GM12878 (cell line): Measurements from ENCODE around the gene RAB33A. TPM values are rescaled to one million over a fixed set of nuclear protein-coding genes. Genes with fewer than 3 reads are reported as not detected.

Experiments used
- ATAC-seq: fragments of 200-7000 bp; cut with Tn5 transposase; 3 replicates; pipeline ENCODE4 v1.9.1; 2020; ENCODE audit warnings: mild to moderate bottlenecking, moderate library complexity
- BruUV-seq: library from RNA; stranded (reverse); fragments of 400-500 nt; replicated peaks from 2 replicates; lab custom pipeline; 2021; lab: Mats Ljungman, UMichigan
- CTCF ChIA-PET: fragments of 300-600 bp; sonication (Branson Sonifier 250); formaldehyde crosslinking; extraction: SDS; loops from one replicate; lab custom pipeline; 2021; ENCODE audit warnings: inconsistent platforms; lab: Yijun Ruan, JAX
- POLR2A ChIA-PET: fragments of 350-600 bp; formaldehyde crosslinking; extraction: SDS; loops from one replicate; lab custom pipeline; 2021; ENCODE audit warnings: inconsistent platforms; lab: Charles Lee
- RAD21 ChIA-PET: fragments of 300-600 bp; sonication (Branson Sonifier 250); formaldehyde crosslinking; loops from one replicate; lab custom pipeline; 2023; ENCODE audit warnings: antibody characterized with exemption; ENCODE audit not compliant: unreplicated experiment; lab: Charles Lee
- SMC1A ChIA-PET: fragments of 300-600 bp; sonication (Branson Sonifier 250); formaldehyde crosslinking; loops from one replicate; lab custom pipeline; 2023; ENCODE audit not compliant: unreplicated experiment, uncharacterized antibody; lab: Charles Lee
- DNase-seq: peaks from one replicate; pipeline ENCODE4 v3.0.0-alpha.2; 2011; ENCODE audit warnings: low read depth, low spot score
- FAIRE-seq: peaks from 3 replicates; lab custom pipeline; 2011; peaks lifted over from hg19 to GRCh38; lab: Jason Lieb, UNC
- H2AFZ ChIP-seq: 2 replicates; pipeline ENCODE4 v1.6.0; 2011; ENCODE audit warnings: low read depth, low read length, control low read depth; ENCODE audit not compliant: control insufficient read depth
- H3K27ac ChIP-seq: 2 replicates; pipeline ENCODE4 v1.5.1; 2011; ENCODE audit warnings: control low read depth; ENCODE audit not compliant: control insufficient read depth, insufficient read depth
- H3K27me3 ChIP-seq, 2 experiments: replicated peaks in 1 of 2; 2 replicates each; pipeline versions ENCODE4 v1.6.0 to v1.6.1; 2011; ENCODE audit warnings: low read length in 1 of 2; ENCODE audit not compliant: control insufficient read depth in 2 of 2, insufficient read depth in 2 of 2
- H3K36me3 ChIP-seq, 2 experiments: 2 replicates each; pipeline ENCODE4 v1.5.1; 2011; ENCODE audit warnings: low read length in 1 of 2; ENCODE audit not compliant: control insufficient read depth in 2 of 2, insufficient read depth in 2 of 2
- H3K4me1 ChIP-seq: 2 replicates; pipeline ENCODE4 v1.6.1; 2011; ENCODE audit warnings: mild to moderate bottlenecking, low read length, moderate library complexity, mixed read lengths; ENCODE audit not compliant: control insufficient read depth, insufficient read depth
- H3K4me2 ChIP-seq: 2 replicates; pipeline ENCODE4 v1.6.0; 2011; ENCODE audit warnings: control low read depth; ENCODE audit not compliant: control insufficient read depth, insufficient read depth
- H3K4me3 ChIP-seq: fragments of 200-600 bp; sonication (generic); 2 replicates; pipeline ENCODE4 v1.5.1; 2016
- H3K79me2 ChIP-seq: 2 replicates; pipeline ENCODE4 v1.6.0; 2011; ENCODE audit warnings: low read length; ENCODE audit not compliant: control insufficient read depth, insufficient read depth
- H3K9ac ChIP-seq: 2 replicates; pipeline ENCODE4 v1.8.0; 2011; ENCODE audit warnings: low read length, control low read depth, mixed read lengths; ENCODE audit not compliant: control insufficient read depth, insufficient read depth
- H3K9me3 ChIP-seq: replicated peaks from 3 replicates; pipeline ENCODE4 v1.5.1; 2011; ENCODE audit warnings: mild to moderate bottlenecking, low read length; ENCODE audit not compliant: control insufficient read depth, insufficient read depth
- H4K20me1 ChIP-seq: 2 replicates; pipeline ENCODE4 v1.6.0; 2011; ENCODE audit not compliant: control insufficient read depth, insufficient read depth
- CHD4 ChIP-seq: fragments of 200-600 bp; sonication (generic); IDR thresholded peaks from 2 replicates; pipeline ENCODE4 v1.6.1; 2016; ENCODE audit warnings: mild to moderate bottlenecking
- IRF4 ChIP-seq: IDR thresholded peaks from 2 replicates; pipeline ENCODE4 v1.6.1; 2011; ENCODE audit warnings: low read depth, low read length
- JUNB ChIP-seq: IDR thresholded peaks from 2 replicates; pipeline ENCODE4 v1.6.1; 2016; ENCODE audit warnings: antibody characterized with exemption, mild to moderate bottlenecking
- POLR2A ChIP-seq: IDR thresholded peaks from 2 replicates; pipeline ENCODE4 v1.6.1; 2011; ENCODE audit warnings: low read depth, mild to moderate bottlenecking, low read length
- POU2F2 ChIP-seq: IDR thresholded peaks from 3 replicates; pipeline ENCODE4 v1.6.1; 2011; ENCODE audit warnings: low read depth, mild to moderate bottlenecking, low read length, borderline replicate concordance
- RAD51 ChIP-seq: fragments of 450-650 bp; IDR thresholded peaks from 2 replicates; pipeline ENCODE4 v1.6.1; 2016; ENCODE audit warnings: moderate library complexity, mild to moderate bottlenecking, inconsistent platforms
- SMAD5 ChIP-seq: IDR thresholded peaks from 2 replicates; pipeline ENCODE4 v1.6.1; 2016; ENCODE audit warnings: antibody characterized with exemption, low read depth
- SREBF1 ChIP-seq: IDR thresholded peaks from 2 replicates; pipeline ENCODE4 v1.6.1; 2012; ENCODE audit warnings: mild to moderate bottlenecking, low read length
- YBX1 ChIP-seq: fragments of 450-650 bp; IDR thresholded peaks from 2 replicates; pipeline ENCODE4 v1.6.1; 2016; ENCODE audit warnings: antibody characterized with exemption
- ZNF207 ChIP-seq: fragments of 450-650 bp; IDR thresholded peaks from 2 replicates; pipeline ENCODE4 v1.6.1; 2014; ENCODE audit warnings: antibody characterized with exemption, mild to moderate bottlenecking, borderline replicate concordance
- WGBS: methylation state at CpG from one replicate; pipeline ENCODE4 v1.1.6; 2016; ENCODE audit warnings: low lambda C conversion rate; ENCODE audit not compliant: insufficient replicate concordance, insufficient coverage; ENCODE audit errors: missing lambda C conversion rate; 5-methylcytosine and 5-hydroxymethylcytosine counted together
- in situ Hi-C: fragments of 300-500 bp; cut with MboI; formaldehyde crosslinking; loops from 9 replicates; pipeline ENCODE4 v1.14.3; 2018; ENCODE audit warnings: mixed read lengths
- intact Hi-C: fragments of 100-400 bp; cut with micrococcal nuclease; formaldehyde crosslinking; loops from one replicate; pipeline ENCODE4 v1.14.2; 2022; ENCODE audit not compliant: unreplicated experiment
- polyA plus RNA-seq, 11 experiments: library from polyadenylated mRNA; depleted of rRNA in 4 of 11; unstranded in 6 of 11; stranded (reverse) in 5 of 11; fragments of >200 nt; fragmentation: Nextera tagmentation in 4 of 11; fragmentation: Illumina TruSeq in 1 of 11; extraction: Ambion mirVana in 4 of 11; extraction: Trizol in 1 of 11; gene quantifications; 1 replicate in 1 of 11; 2 replicates in 10 of 11; pipeline versions ENCODE4 v1.2.1 to v1.2.3, GENCODE V29; 2011 to 2016; ENCODE audit warnings: inconsistent platforms in 2 of 11, missing spikeins in 2 of 11, low read depth in 1 of 11
- total RNA-seq, 4 experiments: library from RNA; depleted of rRNA in 3 of 4; stranded (reverse); fragments of >200 nt in 3 of 4; fragmentation: Illumina TruSeq in 1 of 4; extraction: Trizol in 1 of 4; gene quantifications; 2 replicates each; pipeline versions ENCODE4 v1.2.1 to v1.2.3, GENCODE V29; 2013 to 2021
- TF ChIP-seq, protein P1 (sequence below): fragments of 450-650 bp; formaldehyde crosslinking; IDR thresholded peaks from 2 replicates; pipeline ENCODE4 v1.4.0; 2022; ENCODE audit warnings: mild to moderate bottlenecking, moderate library complexity
- TF ChIP-seq, protein P2 (sequence below): fragments of 450-650 bp; IDR thresholded peaks from 2 replicates; pipeline ENCODE4 v1.6.1; 2016; ENCODE audit warnings: mild to moderate bottlenecking
- TF ChIP-seq, protein P3 (sequence below): IDR thresholded peaks from 2 replicates; pipeline ENCODE4 v1.6.1; 2012; ENCODE audit warnings: low read depth, low read length, improper control_type of control experiment

The RAB33A gene
- total and polyA plus RNA-seq, 10 of the 15 experiments (the other 5 are each of a cell fraction or from before 2014, with no cell fraction given) = 6.3 to 67.3 (median 33.4) TPM

DNA sequence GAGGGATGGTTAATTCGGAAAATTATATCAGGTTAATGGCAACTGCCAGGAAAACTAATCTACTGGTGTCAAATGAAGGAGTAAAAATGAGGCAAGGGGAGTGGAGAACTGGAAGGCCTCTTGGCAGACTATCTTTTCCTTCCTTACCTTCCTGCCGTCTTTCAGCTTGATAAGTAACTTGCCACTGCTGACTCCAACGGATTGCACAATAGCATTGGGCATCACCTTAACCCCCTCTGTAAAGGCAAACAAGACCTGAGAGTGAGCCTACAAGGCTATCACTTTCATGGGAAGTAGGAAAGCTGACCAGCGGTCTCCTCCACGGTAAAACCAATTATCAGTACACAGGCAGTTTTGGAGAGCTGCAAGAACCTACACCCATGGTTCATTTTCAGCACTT lies 35.3 kb upstream of the RAB33A start:
- in situ Hi-C loops (no loop called here), intact Hi-C loops (no loop called here)
- ChIA-PET RAD21 (no interaction called here), POLR2A (no interaction called here), CTCF (interaction anchor here (1.5 kb wide), 1 partner anchor 56 kb away, joined by 6 read pairs; no protein-coding TSS in a partner anchor), SMC1A (interaction anchor here (1.5 kb wide), 1 partner anchor 23 kb away, joined by 8 read pairs; no protein-coding TSS in a partner anchor)
- Histone ChIP-seq H3K4me3 (no peak overlapping the region), H4K20me1 (no peaks in the 10 kb centered on the region), H3K27me3 (no peaks in the 10 kb centered on the region), H3K4me1 (no peaks in the 10 kb centered on the region), H2AFZ (no peak overlapping the region), H3K9me3 (no peaks in the 10 kb centered on the region), H3K36me3 (peaks cover 0 to 8% of the 10 kb centered on the region in 2 experiments; a peak in 1 of 4 replicates), H3K9ac (no peak overlapping the region), H3K79me2 (no peaks in the 10 kb centered on the region), H3K27ac (no peak overlapping the region), H3K4me2 (no peak overlapping the region)
- whole genome bisulfite sequencing = 78% methylated on average over 5 of the region's 5 CpGs
- no peak for ATAC-seq
- DNase-seq = no peak
- BruUV-seq = no TSS peak
- no peak for FAIRE-seq
- TF ChIP-seq, protein P1, sequence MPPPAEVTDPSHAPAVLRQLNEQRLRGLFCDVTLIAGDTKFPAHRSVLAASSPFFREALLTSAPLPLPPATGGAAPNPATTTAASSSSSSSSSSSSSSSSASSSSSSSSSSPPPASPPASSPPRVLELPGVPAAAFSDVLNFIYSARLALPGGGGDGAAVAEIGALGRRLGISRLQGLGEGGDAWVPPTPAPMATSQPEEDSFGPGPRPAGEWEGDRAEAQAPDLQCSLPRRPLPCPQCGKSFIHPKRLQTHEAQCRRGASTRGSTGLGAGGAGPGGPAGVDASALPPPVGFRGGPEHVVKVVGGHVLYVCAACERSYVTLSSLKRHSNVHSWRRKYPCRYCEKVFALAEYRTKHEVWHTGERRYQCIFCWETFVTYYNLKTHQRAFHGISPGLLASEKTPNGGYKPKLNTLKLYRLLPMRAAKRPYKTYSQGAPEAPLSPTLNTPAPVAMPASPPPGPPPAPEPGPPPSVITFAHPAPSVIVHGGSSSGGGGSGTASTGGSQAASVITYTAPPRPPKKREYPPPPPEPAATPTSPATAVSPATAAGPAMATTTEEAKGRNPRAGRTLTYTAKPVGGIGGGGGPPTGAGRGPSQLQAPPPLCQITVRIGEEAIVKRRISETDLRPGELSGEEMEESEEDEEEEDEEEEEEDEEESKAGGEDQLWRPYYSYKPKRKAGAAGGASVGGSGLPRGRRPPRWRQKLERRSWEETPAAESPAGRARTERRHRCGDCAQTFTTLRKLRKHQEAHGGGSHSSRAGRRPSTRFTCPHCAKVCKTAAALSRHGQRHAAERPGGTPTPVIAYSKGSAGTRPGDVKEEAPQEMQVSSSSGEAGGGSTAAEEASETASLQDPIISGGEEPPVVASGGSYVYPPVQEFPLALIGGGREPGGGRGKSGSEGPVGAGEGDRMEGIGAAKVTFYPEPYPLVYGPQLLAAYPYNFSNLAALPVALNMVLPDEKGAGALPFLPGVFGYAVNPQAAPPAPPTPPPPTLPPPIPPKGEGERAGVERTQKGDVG (CRISPR knock-in tag) = no peak
- no peak for TF ChIP-seq CHD4
- TF ChIP-seq SMAD5 = no peak
- no peak for TF ChIP-seq RAD51

DNA sequence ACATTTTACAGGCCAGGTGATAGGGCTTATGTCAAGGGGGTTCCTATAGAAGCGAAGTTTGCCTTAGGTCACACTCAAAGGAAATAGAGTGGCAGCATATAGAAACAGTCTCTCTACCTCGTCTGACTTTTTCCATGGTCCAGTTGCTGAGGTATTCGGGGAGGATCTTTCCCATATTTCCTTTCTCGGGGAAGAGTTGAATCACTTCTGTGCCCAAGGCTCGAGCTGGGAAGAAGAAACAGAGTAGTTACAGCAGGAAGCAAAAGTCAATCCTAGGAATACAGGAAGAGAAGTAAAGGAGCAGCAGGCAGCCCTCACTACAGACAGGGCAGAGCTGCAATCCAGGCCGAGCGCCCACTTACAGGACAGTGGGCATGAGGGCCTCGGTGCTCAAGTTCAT lies 34.8 kb upstream of the RAB33A start:
- in situ Hi-C loops = no loop called here
- no peak for ATAC-seq
- CTCF ChIA-PET = no interaction called here
- no peak for TF ChIP-seq POU2F2
- no peak for TF ChIP-seq POLR2A
- no peak for TF ChIP-seq JUNB
- no peak for TF ChIP-seq SREBF1
- TF ChIP-seq, protein P2, sequence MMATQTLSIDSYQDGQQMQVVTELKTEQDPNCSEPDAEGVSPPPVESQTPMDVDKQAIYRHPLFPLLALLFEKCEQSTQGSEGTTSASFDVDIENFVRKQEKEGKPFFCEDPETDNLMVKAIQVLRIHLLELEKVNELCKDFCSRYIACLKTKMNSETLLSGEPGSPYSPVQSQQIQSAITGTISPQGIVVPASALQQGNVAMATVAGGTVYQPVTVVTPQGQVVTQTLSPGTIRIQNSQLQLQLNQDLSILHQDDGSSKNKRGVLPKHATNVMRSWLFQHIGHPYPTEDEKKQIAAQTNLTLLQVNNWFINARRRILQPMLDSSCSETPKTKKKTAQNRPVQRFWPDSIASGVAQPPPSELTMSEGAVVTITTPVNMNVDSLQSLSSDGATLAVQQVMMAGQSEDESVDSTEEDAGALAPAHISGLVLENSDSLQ = no peak
- TF ChIP-seq, protein P3, sequence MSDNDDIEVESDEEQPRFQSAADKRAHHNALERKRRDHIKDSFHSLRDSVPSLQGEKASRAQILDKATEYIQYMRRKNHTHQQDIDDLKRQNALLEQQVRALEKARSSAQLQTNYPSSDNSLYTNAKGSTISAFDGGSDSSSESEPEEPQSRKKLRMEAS = no peak
- no peak for TF ChIP-seq ZNF207
- no peak for TF ChIP-seq IRF4
- no peak for TF ChIP-seq YBX1

More for the DNA sequence above, 34.8 kb upstream of the RAB33A start:
- 61% methylated on average over 8 of the region's 8 CpGs for WGBS
- no peak for DNase-seq
- Histone ChIP-seq H3K4me1 (no peaks in the 10 kb centered on the region), H3K4me3 (no peak overlapping the region), H2AFZ (no peak overlapping the region), H3K36me3 (peaks cover 0 to 8% of the 10 kb centered on the region in 2 experiments; a peak in 1 of 4 replicates), H3K4me2 (no peak overlapping the region), H3K27me3 (no peaks in the 10 kb centered on the region), H3K79me2 (no peaks in the 10 kb centered on the region), H3K27ac (no peak overlapping the region), H3K9me3 (no peaks in the 10 kb centered on the region), H3K9ac (no peak overlapping the region), H4K20me1 (no peaks in the 10 kb centered on the region)
- ChIA-PET RAD21 (no interaction called here), POLR2A (no interaction called here), SMC1A (no interaction called here)
- intact Hi-C loops = no loop called here
- FAIRE-seq = no peak
- BruUV-seq = no TSS peak
